Coronary artery (tissue), 2 donors: ENCODE measurements around the gene KCNJ10.

ENCODE experiments used
- DNase-seq: peaks from one replicate; pipeline ENCODE4 v3.0.0-alpha.2; 2017; ENCODE audit warnings: low spot score
- H3K27ac ChIP-seq, 2 donors: fragments of 200-600 bp; sonication (generic); one replicate each; pipeline ENCODE4 v1.5.1; 2016 to 2019
- H3K4me3 ChIP-seq: fragments of 200-600 bp; sonication (generic); 2 replicates; pipeline ENCODE4 v1.5.1; 2016; ENCODE audit warnings: mild to moderate bottlenecking, moderate library complexity
- TF ChIP-seq, protein P1 (sequence below): fragments of 200-600 bp; sonication (generic); IDR thresholded peaks from one replicate; pipeline ENCODE4 v1.5.1; 2019; ENCODE audit warnings: antibody characterized with exemption

Gene KCNJ10

DNA sequence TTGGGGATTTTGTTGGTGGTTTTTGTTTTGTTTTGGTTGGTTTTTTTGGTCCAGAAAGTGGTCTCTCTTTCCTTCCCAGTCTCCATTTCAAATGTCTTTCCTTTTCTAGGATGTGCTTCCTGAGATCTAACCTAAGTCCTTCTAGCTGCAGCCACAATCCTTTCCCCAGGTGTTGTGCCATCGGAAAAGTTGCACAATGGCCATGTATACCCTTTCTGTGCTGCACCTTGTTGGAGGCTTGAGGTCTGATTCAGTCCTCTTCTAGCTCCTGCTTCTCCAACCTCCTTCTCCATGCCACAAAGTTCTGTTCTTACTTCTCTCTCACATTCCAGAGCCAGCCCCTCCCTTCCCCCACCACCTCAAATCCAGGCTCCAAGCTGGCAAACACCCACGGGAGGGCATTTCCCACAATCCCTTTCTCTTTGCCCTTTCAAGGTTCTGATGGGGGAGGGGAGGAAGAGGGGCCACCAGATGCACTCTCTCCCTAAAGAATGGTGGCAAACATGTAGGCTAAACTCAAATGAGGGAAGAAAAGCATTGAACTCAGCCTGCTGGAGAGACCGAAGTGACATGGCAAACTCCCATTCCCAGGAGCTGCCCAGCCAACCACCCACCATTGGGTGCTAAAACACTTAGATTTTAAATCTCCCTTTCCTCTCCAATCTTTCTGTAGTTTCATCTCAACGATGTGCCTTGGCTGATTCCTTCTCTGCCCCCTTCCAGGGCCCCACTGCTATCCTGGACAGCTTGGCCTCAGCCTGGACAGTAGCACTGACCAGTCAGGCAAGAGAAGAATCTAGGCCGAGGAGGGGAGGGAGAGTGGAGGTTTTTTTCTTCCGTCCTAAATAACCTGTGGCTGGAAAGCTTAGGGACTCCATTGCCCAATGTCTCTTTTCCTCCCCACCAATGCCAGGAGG lies 2.9 kb downstream of the KCNJ10 start:
- no peak overlapping the region for H3K27ac ChIP-seq
- TF ChIP-seq, protein P1, sequence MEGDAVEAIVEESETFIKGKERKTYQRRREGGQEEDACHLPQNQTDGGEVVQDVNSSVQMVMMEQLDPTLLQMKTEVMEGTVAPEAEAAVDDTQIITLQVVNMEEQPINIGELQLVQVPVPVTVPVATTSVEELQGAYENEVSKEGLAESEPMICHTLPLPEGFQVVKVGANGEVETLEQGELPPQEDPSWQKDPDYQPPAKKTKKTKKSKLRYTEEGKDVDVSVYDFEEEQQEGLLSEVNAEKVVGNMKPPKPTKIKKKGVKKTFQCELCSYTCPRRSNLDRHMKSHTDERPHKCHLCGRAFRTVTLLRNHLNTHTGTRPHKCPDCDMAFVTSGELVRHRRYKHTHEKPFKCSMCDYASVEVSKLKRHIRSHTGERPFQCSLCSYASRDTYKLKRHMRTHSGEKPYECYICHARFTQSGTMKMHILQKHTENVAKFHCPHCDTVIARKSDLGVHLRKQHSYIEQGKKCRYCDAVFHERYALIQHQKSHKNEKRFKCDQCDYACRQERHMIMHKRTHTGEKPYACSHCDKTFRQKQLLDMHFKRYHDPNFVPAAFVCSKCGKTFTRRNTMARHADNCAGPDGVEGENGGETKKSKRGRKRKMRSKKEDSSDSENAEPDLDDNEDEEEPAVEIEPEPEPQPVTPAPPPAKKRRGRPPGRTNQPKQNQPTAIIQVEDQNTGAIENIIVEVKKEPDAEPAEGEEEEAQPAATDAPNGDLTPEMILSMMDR = no peak
- H3K4me3 ChIP-seq = no peak overlapping the region

GRCh38 chr1:160064746-160065145 lies 5.2 kb downstream of the KCNJ10 start:
- TF ChIP-seq, protein P1 = no peak
- Histone ChIP-seq H3K27ac (no peak overlapping the region), H3K4me3 (no peak overlapping the region)
- no peak for DNase-seq

More for the DNA sequence above, 2.9 kb downstream of the KCNJ10 start:
- DNase-seq = no peak

- TF ChIP-seq, protein P1 = no peak
- DNase-seq = no peak
- H3K4me3 ChIP-seq = no peak overlapping the region
- no peak overlapping the region for H3K27ac ChIP-seq
These were observed 5.8 kb downstream of the KCNJ10 start for GRCh38 chr1:160064164-160064563.

DNA sequence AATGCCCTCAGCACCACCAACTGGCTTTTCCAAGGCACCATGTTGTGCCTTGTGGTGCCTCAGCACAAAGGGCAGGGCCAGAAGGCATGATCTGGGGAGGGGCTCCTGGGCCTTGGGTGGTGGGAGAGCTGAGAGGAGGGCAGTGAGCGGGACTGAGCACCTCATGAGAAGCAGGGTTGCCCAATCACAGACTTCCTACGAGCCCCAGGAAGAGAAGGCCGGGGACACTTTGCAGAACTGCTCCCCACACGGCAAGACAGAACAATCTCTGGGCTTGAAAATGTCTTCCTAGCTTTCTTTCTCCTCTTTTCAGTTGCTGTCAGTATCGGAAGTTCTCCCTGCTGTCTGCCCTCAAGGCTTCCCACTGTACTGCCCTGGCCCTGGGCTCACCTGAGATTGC lies 6.8 kb downstream of the KCNJ10 start:
- H3K27ac ChIP-seq = no peak overlapping the region
- TF ChIP-seq, protein P1 = no peak
- H3K4me3 ChIP-seq = no peak overlapping the region
- no peak for DNase-seq

DNA sequence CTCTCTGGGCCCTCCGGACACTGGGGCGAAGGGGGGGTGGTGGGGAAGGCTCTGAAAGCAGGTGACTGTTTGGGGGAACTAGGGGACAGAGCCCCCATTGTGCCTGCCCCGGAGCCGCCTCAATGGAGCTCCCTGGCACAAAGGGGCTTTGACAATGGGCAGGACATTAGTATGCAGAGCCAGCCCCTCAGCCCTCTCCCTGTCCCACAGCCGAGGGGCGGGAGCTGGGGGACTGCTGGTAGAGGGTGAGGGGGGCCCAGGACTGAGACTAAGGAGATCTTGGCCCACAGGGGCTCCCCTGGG lies 7.8 kb downstream of the KCNJ10 start:
- Histone ChIP-seq H3K27ac (no peak overlapping the region), H3K4me3 (no peak overlapping the region)
- TF ChIP-seq, protein P1 = no peak
- peak; percentile 57 for DNase-seq

- no peak overlapping the region for H3K4me3 ChIP-seq
- TF ChIP-seq, protein P1 = no peak
- DNase-seq = peak; percentile 52
- no peak overlapping the region for H3K27ac ChIP-seq
These were observed 8.4 kb downstream of the KCNJ10 start for GRCh38 chr1:160061369-160062229.
